A673 (cell line): ENCODE data around the gene TXNRD1. TPM values are rescaled to one million over a fixed set of nuclear protein-coding genes. Genes with fewer than 3 reads are reported as not detected.

Source experiments
- Bru-seq: library from RNA; stranded (reverse); fragments of 400-500 nt; gene quantifications from one replicate; lab custom pipeline; 2021; lab: Mats Ljungman, UMichigan
- BruChase-seq, 2 experiments: library from RNA; stranded (reverse); fragments of 400-500 nt; gene quantifications; one replicate each; lab custom pipeline; 2021; lab: Mats Ljungman, UMichigan
- BruUV-seq: library from RNA; stranded (reverse); fragments of 400-500 nt; replicated peaks from 2 replicates; lab custom pipeline; 2021; lab: Mats Ljungman, UMichigan
- CTCF ChIA-PET: fragments of 300-600 bp; sonication (Branson Sonifier 250); formaldehyde crosslinking; loops from one replicate; lab custom pipeline; 2022; ENCODE audit warnings: antibody characterized with exemption; lab: Charles Lee
- POLR2A ChIA-PET: fragments of 300-600 bp; sonication (Branson Sonifier 250); formaldehyde crosslinking; loops from one replicate; lab custom pipeline; 2022; ENCODE audit warnings: antibody characterized with exemption; ENCODE audit not compliant: low non-redundant PET; lab: Charles Lee
- DNase-seq: peaks from one replicate; pipeline ENCODE4 v3.0.0-alpha.2; 2015; ENCODE audit warnings: low spot score
- H3K27ac ChIP-seq: fragments of 200-600 bp; sonication (generic); 2 replicates; pipeline ENCODE4 v1.5.1; 2016; ENCODE audit warnings: mixed run types, low read depth, mild to moderate bottlenecking, mixed read lengths, antibody characterized with exemption, low read length; ENCODE audit not compliant: poor library complexity, severe bottlenecking
- H3K27me3 ChIP-seq: fragments of 200-600 bp; sonication (generic); replicated peaks from 2 replicates; pipeline ENCODE4 v1.6.1; 2017; ENCODE audit warnings: mixed run types, low read depth, mild to moderate bottlenecking, mixed read lengths, antibody characterized with exemption, low read length; ENCODE audit not compliant: insufficient read depth, poor library complexity
- H3K36me3 ChIP-seq: fragments of 200-600 bp; sonication (generic); 2 replicates; pipeline ENCODE4 v1.6.1; 2016; ENCODE audit warnings: mixed run types, mild to moderate bottlenecking, mixed read lengths, antibody characterized with exemption, low read length; ENCODE audit not compliant: insufficient read depth, poor library complexity, severe bottlenecking
- H3K4me1 ChIP-seq: fragments of 200-600 bp; sonication (generic); 2 replicates; pipeline ENCODE4 v1.6.1; 2017; ENCODE audit warnings: mixed run types, mild to moderate bottlenecking, mixed read lengths, antibody characterized with exemption, low read length; ENCODE audit not compliant: insufficient read depth, poor library complexity, severe bottlenecking
- H3K4me3 ChIP-seq: fragments of 200-600 bp; sonication (generic); 2 replicates; pipeline ENCODE4 v1.5.1; 2016; ENCODE audit warnings: low read depth, mixed run types, mild to moderate bottlenecking, mixed read lengths, low read length; ENCODE audit not compliant: poor library complexity, severe bottlenecking
- H3K9me3 ChIP-seq: fragments of 200-600 bp; sonication (generic); 2 replicates; pipeline ENCODE4 v1.6.1; 2016; ENCODE audit warnings: mixed run types, low read depth, mild to moderate bottlenecking, mixed read lengths, antibody characterized with exemption, low read length; ENCODE audit not compliant: poor library complexity, severe bottlenecking
- CTCF ChIP-seq: fragments of 300-800, 200-600 bp; sonication (generic); conservative IDR thresholded peaks from 2 replicates; pipeline ENCODE4 v1.5.1; 2017; ENCODE audit warnings: low read depth, mild to moderate bottlenecking, antibody characterized with exemption, low read length, moderate library complexity, mixed read lengths
- EZH2 ChIP-seq: fragments of 200-600 bp; sonication (generic); IDR thresholded peaks from 2 replicates; pipeline ENCODE4 v1.6.1; 2017; ENCODE audit warnings: borderline replicate concordance, low read depth, mild to moderate bottlenecking, mixed read lengths, antibody characterized with exemption, low read length; ENCODE audit not compliant: poor library complexity, severe bottlenecking
- intact Hi-C: fragments of 100-400 bp; cut with micrococcal nuclease; formaldehyde crosslinking; loops from one replicate; pipeline ENCODE4 v1.10.0; 2022; ENCODE audit not compliant: unreplicated experiment
- long read RNA-seq: library from polyadenylated mRNA; stranded (forward); transcript quantifications from one replicate; pipeline ENCODE4 v2.0.0, GENCODE V29; 2022
- total RNA-seq: library from RNA; stranded (reverse); gene quantifications from 2 replicates; pipeline ENCODE4 v1.2.3, GENCODE V29; 2021

The TXNRD1 gene
- total RNA-seq (196 and 226 TPM in 2 replicates), Bru-seq, nascent RNA (percentile 91 among the genes with signal in this experiment), BruChase-seq, experiment 1, labeled RNA remaining after a 2-hour chase (percentile 89 among the genes with signal in this experiment), BruChase-seq, experiment 2, labeled RNA remaining after a 6-hour chase (percentile 94 among the genes with signal in this experiment)
- long read RNA-seq, transcript TXNRD1-214 (15 exons, 3,974 nt) = minor isoform, 15 of 261 reads
- long read RNA-seq, transcript TXNRD1-205 (15 exons, 3,930 nt) = major isoform, 112 of 261 reads
- long read RNA-seq, partial matches to known transcripts = 84 of 261 reads
- long read RNA-seq, other reads (novel, unspliced or antisense) = 49 of 261 reads

- CTCF ChIA-PET = no interaction called here
- no TSS peak for BruUV-seq
- DNase-seq = peak; percentile 89
- Histone ChIP-seq H3K27ac (peak within 1 kb of the TSS; percentile 53), H3K4me1 (peaks cover 22% of the 10 kb centered on the region), H3K36me3 (no peaks in the 10 kb centered on the region), H3K9me3 (no peaks in the 10 kb centered on the region), H3K4me3 (peak within 1 kb of the TSS; percentile 42), H3K27me3 (no peaks in the 10 kb centered on the region)
- no peak for TF ChIP-seq EZH2
- peak; percentile 84 for TF ChIP-seq CTCF
- intact Hi-C loops = loop anchor here (2.0 to 5.0 kb wide), 2 partner anchors 92 to 143 kb away; no protein-coding TSS in a partner anchor
- POLR2A ChIA-PET = no interaction called here
Measured at GRCh38 chr12:104215638-104216297, at the start of gene TXNRD1. TXNRD1 (plus strand) TSS chr12:104215779; CDS start chr12:104215803, 24 bp downstream.

GRCh38 chr12:104165801-104166200 is 49.8 kb upstream of the TXNRD1 start:
- DNase-seq = no peak
- Histone ChIP-seq H3K27me3 (no peaks in the 10 kb centered on the region), H3K27ac (no peak overlapping the region), H3K4me1 (no peaks in the 10 kb centered on the region), H3K9me3 (no peaks in the 10 kb centered on the region), H3K36me3 (no peaks in the 10 kb centered on the region), H3K4me3 (no peak overlapping the region)
- intact Hi-C loops = no loop called here
- TF ChIP-seq CTCF (no peak), EZH2 (no peak)
- CTCF ChIA-PET = no interaction called here
- POLR2A ChIA-PET = no interaction called here
- BruUV-seq = no TSS peak

GRCh38 chr12:104166465-104166864 is 49.1 kb upstream of the TXNRD1 start:
- no peak for DNase-seq
- Histone ChIP-seq H3K36me3 (no peaks in the 10 kb centered on the region), H3K4me3 (no peak overlapping the region), H3K27me3 (no peaks in the 10 kb centered on the region), H3K9me3 (no peaks in the 10 kb centered on the region), H3K4me1 (no peaks in the 10 kb centered on the region), H3K27ac (no peak overlapping the region)
- intact Hi-C loops = no loop called here
- TF ChIP-seq EZH2 = no peak
- CTCF ChIA-PET = no interaction called here
- no TSS peak for BruUV-seq
- POLR2A ChIA-PET = no interaction called here
